HepG2 (cell line): ENCODE measurements around the gene C16orf95. TPM values are rescaled to one million over a fixed set of nuclear protein-coding genes. Genes with fewer than 3 reads are reported as not detected.

Experiments used
- MAFG ChIP-seq: sonication (generic); formaldehyde crosslinking; IDR thresholded peaks from 2 replicates; pipeline ENCODE4 v1.5.1; 2020; ENCODE audit warnings: mild to moderate bottlenecking, missing genetic modification reagents
- NFATC3 ChIP-seq: sonication (generic); formaldehyde crosslinking; IDR thresholded peaks from 2 replicates; pipeline ENCODE4 v1.5.1; 2020; ENCODE audit warnings: mild to moderate bottlenecking, missing genetic modification reagents
- NFKBIZ ChIP-seq: IDR thresholded peaks from 2 replicates; pipeline ENCODE4 v1.6.1; 2018; ENCODE audit warnings: missing genetic modification reagents, missing compliant biosample characterization
- RBAK ChIP-seq: sonication (generic); formaldehyde crosslinking; IDR thresholded peaks from 2 replicates; pipeline ENCODE4 v1.5.1; 2020; ENCODE audit warnings: mild to moderate bottlenecking, missing genetic modification reagents
- SRY ChIP-seq: sonication (generic); formaldehyde crosslinking; IDR thresholded peaks from 2 replicates; pipeline ENCODE4 v1.8.0; 2022; ENCODE audit warnings: mild to moderate bottlenecking, missing genetic modification reagents
- TMF1 ChIP-seq: sonication (generic); formaldehyde crosslinking; IDR thresholded peaks from 2 replicates; pipeline ENCODE4 v1.8.1; 2022; ENCODE audit warnings: low read depth, missing genetic modification reagents
- ZBTB49 ChIP-seq: sonication (generic); formaldehyde crosslinking; IDR thresholded peaks from 2 replicates; pipeline ENCODE4 v1.4.0; 2020; ENCODE audit warnings: missing genetic modification reagents, borderline replicate concordance
- ZFYVE20 ChIP-seq: sonication (generic); formaldehyde crosslinking; IDR thresholded peaks from 2 replicates; pipeline ENCODE4 v1.8.0; 2023; ENCODE audit warnings: low read depth, mild to moderate bottlenecking, moderate library complexity, missing genetic modification reagents, borderline replicate concordance
- ZKSCAN8 ChIP-seq: IDR thresholded peaks from 2 replicates; pipeline ENCODE4 v1.6.1; 2016; ENCODE audit warnings: borderline replicate concordance, missing genetic modification reagents, missing compliant biosample characterization
- ZNF687 ChIP-seq: sonication (generic); formaldehyde crosslinking; IDR thresholded peaks from 2 replicates; pipeline ENCODE4 v1.5.1; 2020; ENCODE audit warnings: mild to moderate bottlenecking, missing genetic modification reagents, moderate library complexity
- polyA plus RNA-seq, 8 experiments: library from polyadenylated mRNA; depleted of rRNA in 3 of 8; stranded (reverse) in 7 of 8; unstranded in 1 of 8; fragments of >200 nt; fragmentation: Illumina TruSeq in 4 of 8; extraction: Trizol in 4 of 8; gene quantifications; 2 replicates each; pipeline versions ENCODE4 v1.2.1 to v1.2.3, GENCODE V29; 2011 to 2016; ENCODE audit warnings: low read depth in 4 of 8, missing spikeins in 1 of 8, mixed read lengths in 1 of 8; ENCODE audit not compliant: insufficient read depth in 1 of 8
- total RNA-seq, 5 experiments: library from RNA; depleted of rRNA; stranded (reverse); fragments of >200 nt; fragmentation: Illumina TruSeq; extraction: Trizol; gene quantifications; 2 replicates each; pipeline ENCODE4 v1.2.3, GENCODE V29; 2016; ENCODE audit warnings: low read depth in 1 of 5
- TF ChIP-seq, protein P1 (sequence below): sonication (generic); formaldehyde crosslinking; IDR thresholded peaks from one replicate; pipeline ENCODE4 v1.5.1; 2020; ENCODE audit warnings: mild to moderate bottlenecking, missing genetic modification reagents; ENCODE audit errors: not compliant biosample characterization
- TF ChIP-seq, protein P2 (sequence below): sonication (generic); formaldehyde crosslinking; IDR thresholded peaks from 2 replicates; pipeline ENCODE4 v1.8.1; 2023; ENCODE audit warnings: missing genetic modification reagents, inconsistent platforms, borderline replicate concordance

C16orf95 gene
- total and polyA plus RNA-seq, 2 of the 13 experiments (the other 11 are each of a cell fraction or from before 2014, with no cell fraction given) = 2.8 to 8.6 TPM

DNA sequence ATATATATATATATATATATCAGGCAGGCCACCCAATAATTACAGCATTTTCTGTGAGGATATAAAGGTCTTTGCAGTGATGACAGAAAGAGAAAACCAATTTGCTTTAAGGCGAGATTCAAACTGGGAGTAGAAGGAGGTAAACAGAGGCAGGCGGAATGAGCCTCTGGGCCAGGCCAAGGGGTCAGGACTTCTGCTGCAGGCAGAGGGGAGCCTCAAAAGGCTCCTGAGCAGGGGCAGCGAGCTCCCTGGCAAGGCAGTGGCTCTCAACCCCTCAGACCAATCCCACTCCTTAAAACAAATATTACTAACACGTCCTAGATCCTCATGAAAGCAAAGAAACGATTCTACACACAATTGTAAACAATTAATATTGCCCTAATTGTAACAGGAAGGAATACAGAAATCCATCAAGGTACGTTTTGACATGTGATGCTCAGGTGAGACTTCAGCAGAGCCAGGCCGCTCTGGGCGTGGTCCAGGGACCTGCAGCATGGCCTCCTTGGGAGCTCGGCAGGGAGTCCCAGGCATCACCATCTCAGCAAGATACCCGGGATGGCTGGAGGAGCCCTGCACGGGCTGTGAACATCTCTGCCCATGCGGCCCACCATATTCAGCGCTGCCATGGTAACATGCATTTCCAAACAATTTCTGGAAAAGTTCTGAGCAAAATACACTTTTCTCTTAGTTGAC, 48.0 kb upstream of the C16orf95 start (continued):
- TF ChIP-seq, protein P1, sequence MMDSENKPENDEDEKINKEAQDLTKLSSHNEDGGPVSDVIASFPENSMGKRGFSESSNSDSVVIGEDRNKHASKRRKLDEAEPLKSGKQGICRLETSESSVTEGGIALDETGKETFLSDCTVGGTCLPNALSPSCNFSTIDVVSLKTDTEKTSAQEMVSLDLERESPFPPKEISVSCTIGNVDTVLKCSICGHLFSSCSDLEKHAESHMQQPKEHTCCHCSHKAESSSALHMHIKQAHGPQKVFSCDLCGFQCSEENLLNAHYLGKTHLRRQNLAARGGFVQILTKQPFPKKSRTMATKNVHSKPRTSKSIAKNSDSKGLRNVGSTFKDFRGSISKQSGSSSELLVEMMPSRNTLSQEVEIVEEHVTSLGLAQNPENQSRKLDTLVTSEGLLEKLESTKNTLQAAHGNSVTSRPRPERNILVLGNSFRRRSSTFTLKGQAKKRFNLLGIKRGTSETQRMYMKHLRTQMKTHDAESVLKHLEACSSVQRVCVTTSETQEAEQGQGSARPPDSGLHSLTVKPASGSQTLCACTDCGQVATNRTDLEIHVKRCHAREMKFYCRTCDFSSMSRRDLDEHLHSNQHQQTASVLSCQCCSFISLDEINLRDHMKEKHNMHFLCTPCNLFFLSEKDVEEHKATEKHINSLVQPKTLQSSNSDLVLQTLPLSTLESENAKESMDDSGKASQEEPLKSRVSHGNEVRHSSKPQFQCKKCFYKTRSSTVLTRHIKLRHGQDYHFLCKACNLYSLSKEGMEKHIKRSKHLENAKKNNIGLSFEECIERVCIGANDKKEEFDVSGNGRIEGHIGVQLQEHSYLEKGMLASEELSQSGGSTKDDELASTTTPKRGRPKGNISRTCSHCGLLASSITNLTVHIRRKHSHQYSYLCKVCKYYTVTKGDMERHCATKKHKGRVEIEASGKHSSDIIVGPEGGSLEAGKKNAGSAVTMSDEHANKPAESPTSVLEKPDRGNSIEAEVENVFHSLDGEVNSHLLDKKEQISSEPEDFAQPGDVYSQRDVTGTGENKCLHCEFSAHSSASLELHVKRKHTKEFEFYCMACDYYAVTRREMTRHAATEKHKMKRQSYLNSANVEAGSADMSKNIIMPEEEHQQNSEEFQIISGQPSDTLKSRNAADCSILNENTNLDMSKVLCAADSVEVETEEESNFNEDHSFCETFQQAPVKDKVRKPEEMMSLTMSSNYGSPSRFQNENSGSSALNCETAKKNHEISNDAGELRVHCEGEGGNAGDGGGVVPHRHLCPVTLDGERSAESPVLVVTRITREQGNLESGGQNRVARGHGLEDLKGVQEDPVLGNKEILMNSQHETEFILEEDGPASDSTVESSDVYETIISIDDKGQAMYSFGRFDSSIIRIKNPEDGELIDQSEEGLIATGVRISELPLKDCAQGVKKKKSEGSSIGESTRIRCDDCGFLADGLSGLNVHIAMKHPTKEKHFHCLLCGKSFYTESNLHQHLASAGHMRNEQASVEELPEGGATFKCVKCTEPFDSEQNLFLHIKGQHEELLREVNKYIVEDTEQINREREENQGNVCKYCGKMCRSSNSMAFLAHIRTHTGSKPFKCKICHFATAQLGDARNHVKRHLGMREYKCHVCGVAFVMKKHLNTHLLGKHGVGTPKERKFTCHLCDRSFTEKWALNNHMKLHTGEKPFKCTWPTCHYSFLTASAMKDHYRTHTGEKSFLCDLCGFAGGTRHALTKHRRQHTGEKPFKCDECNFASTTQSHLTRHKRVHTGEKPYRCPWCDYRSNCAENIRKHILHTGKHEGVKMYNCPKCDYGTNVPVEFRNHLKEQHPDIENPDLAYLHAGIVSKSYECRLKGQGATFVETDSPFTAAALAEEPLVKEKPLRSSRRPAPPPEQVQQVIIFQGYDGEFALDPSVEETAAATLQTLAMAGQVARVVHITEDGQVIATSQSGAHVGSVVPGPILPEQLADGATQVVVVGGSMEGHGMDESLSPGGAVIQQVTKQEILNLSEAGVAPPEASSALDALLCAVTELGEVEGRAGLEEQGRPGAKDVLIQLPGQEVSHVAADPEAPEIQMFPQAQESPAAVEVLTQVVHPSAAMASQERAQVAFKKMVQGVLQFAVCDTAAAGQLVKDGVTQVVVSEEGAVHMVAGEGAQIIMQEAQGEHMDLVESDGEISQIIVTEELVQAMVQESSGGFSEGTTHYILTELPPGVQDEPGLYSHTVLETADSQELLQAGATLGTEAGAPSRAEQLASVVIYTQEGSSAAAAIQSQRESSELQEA (CRISPR knock-in tag) = no peak
- TF ChIP-seq ZKSCAN8 (CRISPR knock-in tag) (no peak), ZFYVE20 (CRISPR knock-in tag) (no peak), NFATC3 (CRISPR knock-in tag) (no peak), ZBTB49 (CRISPR knock-in tag) (no peak), ZNF687 (peak; percentile 41; the same call in 1 of the 2 replicates), MAFG (CRISPR knock-in tag) (no peak), NFKBIZ (no peak), SRY (CRISPR knock-in tag) (no peak), RBAK (no peak), TMF1 (no peak)
- TF ChIP-seq, protein P2, sequence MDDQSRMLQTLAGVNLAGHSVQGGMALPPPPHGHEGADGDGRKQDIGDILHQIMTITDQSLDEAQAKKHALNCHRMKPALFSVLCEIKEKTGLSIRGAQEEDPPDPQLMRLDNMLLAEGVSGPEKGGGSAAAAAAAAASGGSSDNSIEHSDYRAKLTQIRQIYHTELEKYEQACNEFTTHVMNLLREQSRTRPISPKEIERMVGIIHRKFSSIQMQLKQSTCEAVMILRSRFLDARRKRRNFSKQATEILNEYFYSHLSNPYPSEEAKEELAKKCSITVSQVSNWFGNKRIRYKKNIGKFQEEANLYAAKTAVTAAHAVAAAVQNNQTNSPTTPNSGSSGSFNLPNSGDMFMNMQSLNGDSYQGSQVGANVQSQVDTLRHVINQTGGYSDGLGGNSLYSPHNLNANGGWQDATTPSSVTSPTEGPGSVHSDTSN (CRISPR knock-in tag) = no peak
